Left kidney (tissue), 8 donors: ENCODE measurements around the gene CUL5. TPM values are rescaled to one million over a fixed set of nuclear protein-coding genes. Genes with fewer than 3 reads are reported as not detected.

Source experiments
- DNase-seq: peaks from one replicate; pipeline ENCODE4 v3.0.0-alpha.2; 2013
- long read RNA-seq, 8 donors: transcript quantifications; one replicate each; lab custom pipeline, GENCODE V29; 2026
- polyA plus RNA-seq: library from polyadenylated mRNA; unstranded; fragments of 120-200 nt; gene quantifications from one replicate; pipeline ENCODE4 v1.2.1, GENCODE V29; 2013; ENCODE audit not compliant: insufficient read length

Gene CUL5
- 49.2 TPM for polyA plus RNA-seq
- long read RNA-seq, donor 1, full-length matches to known transcripts, result 4 of 11 reads
- long read RNA-seq, donor 1, partial matches to known transcripts, result 7 of 11 reads
- long read RNA-seq, donor 1, other reads (novel, unspliced or antisense), result 0 of 11 reads
- long read RNA-seq, donor 2, full-length matches to known transcripts, result 7 of 7 reads
- long read RNA-seq, donor 2, partial matches to known transcripts, result 0 of 7 reads
- long read RNA-seq, donor 2, other reads (novel, unspliced or antisense), result 0 of 7 reads
- long read RNA-seq, donor 3, full-length matches to known transcripts, result 5 of 11 reads
- long read RNA-seq, donor 3, partial matches to known transcripts, result 6 of 11 reads
- long read RNA-seq, donor 3, other reads (novel, unspliced or antisense), result 0 of 11 reads
- long read RNA-seq, donor 4, full-length matches to known transcripts, result 1 of 1 reads
- long read RNA-seq, donor 4, partial matches to known transcripts, result 0 of 1 reads
- long read RNA-seq, donor 4, other reads (novel, unspliced or antisense), result 0 of 1 reads
- long read RNA-seq, donor 5, full-length matches to known transcripts, result 6 of 6 reads
- long read RNA-seq, donor 5, partial matches to known transcripts, result 0 of 6 reads
- long read RNA-seq, donor 5, other reads (novel, unspliced or antisense), result 0 of 6 reads
- long read RNA-seq, donor 6, full-length matches to known transcripts, result 10 of 15 reads
- long read RNA-seq, donor 6, partial matches to known transcripts, result 5 of 15 reads
- long read RNA-seq, donor 6, other reads (novel, unspliced or antisense), result 0 of 15 reads
- long read RNA-seq, donor 7, full-length matches to known transcripts, result 2 of 2 reads
- long read RNA-seq, donor 7, partial matches to known transcripts, result 0 of 2 reads
- long read RNA-seq, donor 7, other reads (novel, unspliced or antisense), result 0 of 2 reads
- long read RNA-seq, donor 8, partial matches to known transcripts, result 0 of 2 reads
- long read RNA-seq, donor 8, other reads (novel, unspliced or antisense), result 0 of 2 reads

GRCh38 chr11:108008656-108009496 is at the start of gene CUL5:
Gene CUL5, plus strand, starts transcription at chr11:108008898. Its CDS starts 451 bp downstream, at chr11:108009349.
- peak; percentile 93 for DNase-seq

DNA sequence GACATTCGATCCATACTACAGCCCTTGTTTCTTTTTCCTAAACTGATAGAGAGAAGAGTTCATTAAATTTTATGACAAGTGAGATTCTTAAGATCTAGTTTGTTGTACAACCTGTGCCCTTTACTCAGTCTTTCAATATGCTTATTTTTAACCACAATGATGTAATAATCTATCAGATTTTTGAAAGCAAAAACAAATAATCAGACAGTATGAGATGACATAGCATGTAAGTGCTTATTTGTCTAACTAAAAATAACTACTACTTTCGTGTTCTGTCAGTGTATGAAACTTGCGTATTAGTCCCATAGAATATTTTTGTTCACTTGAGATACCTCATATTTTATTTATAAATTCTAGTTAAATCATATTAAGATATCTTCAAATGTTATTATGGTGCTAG is 47.2 kb upstream of the CUL5 start:
- no peak for DNase-seq

GRCh38 chr11:107962181-107962580 is 46.5 kb upstream of the CUL5 start:
- DNase-seq, result peak; percentile 3

DNA sequence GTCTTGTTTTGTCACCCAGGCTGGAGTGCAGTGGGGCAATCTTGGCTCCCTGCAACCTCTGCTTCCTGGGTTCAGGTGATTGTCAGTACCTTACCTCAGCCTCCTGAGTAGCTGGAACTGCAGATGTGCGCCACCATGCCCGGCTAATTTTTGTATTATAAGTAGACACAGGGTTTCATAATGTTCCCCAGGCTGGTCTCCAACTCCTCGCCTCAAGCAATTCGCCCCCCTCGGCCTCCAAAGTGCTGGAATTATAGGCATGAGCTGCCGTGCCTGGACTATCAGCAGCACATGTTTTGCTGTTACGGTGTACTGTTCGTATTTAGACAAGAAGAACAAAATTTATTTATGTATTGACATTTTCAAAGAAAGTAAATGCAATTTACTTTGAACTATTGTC is 45.6 kb upstream of the CUL5 start:
- no peak for DNase-seq

- DNase-seq, result no peak
Measured at GRCh38 chr11:107969219-107969618, 39.5 kb upstream of the CUL5 start.

GRCh38 chr11:107970049-107970448 is 38.6 kb upstream of the CUL5 start:
- no peak for DNase-seq

- no peak for DNase-seq
Measured at GRCh38 chr11:107973641-107974040, 35.1 kb upstream of the CUL5 start.

DNA sequence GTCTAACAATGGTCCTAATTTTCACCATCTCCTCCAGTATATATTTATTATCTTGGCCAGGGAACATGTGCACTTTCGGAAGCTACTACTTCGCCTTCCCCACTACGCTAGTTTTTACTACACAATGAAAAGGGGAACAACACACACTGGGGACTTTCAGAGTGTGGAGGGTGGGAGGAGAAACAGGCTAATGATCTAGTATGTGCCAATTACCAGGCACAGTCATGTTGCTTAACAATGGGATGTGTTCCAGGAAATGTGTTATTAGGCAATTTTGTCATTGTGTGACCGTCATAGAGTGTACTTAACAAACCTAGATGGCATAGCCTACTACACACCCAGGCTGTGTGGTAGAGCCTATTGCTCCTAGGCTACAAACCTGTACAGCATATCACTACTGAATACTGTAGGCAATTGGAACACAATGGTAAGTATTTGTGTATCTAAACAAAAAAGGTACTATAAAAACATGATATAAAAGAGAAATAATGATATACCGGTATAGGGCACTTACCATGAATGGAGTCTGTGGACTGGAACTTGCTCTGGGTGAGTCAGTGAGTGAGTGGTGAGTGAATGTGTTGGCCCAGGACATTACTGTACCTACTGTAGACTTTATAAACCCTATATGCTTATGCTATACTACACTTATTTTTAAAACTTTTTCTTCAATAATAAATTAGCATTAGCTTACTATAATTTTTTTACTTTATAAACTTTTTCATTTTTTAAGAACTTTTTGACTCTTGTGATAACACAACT is 20.1 kb upstream of the CUL5 start:
- no peak for DNase-seq

- DNase-seq, result no peak
Measured at GRCh38 chr11:107991868-107992414, 16.8 kb upstream of the CUL5 start.

DNA sequence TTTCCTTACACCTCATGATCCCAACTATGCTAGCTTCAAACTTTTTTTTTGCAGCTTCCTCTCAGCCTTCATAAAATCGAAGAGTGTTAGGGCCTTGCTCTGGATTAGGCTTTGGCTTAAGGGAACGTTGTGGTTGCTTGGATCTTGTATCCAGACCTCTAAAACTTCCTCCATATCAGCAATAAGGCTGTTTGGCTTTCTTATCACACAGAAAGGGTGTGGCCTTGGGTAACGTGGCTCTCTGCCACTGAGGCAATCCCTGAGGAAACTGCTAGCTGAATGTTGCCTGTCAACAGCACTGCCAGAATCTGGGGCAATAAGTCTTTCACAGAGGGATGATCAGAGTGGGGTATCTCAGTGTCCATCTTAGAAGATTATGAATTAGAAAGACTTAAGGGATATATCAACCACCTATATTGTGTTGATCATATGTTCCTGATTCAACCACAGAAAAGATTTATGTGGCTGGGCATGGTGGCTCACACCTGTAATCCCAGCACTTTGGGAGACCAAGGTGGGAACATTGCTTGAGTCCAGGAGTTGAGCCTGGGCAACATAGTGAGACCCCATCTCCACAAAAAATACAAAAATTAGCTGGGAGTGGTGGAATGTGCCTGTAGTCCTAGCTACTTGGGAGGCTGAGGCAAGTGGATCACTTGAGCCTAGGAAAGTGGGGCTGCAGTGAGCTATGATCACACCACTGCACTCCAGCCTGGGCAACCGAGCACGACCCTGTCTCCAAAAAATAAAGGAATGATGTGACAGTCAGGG is 12.5 kb upstream of the CUL5 start:
- DNase-seq, result no peak

GRCh38 chr11:107998761-107999160 is 9.9 kb upstream of the CUL5 start:
- DNase-seq, result no peak

DNA sequence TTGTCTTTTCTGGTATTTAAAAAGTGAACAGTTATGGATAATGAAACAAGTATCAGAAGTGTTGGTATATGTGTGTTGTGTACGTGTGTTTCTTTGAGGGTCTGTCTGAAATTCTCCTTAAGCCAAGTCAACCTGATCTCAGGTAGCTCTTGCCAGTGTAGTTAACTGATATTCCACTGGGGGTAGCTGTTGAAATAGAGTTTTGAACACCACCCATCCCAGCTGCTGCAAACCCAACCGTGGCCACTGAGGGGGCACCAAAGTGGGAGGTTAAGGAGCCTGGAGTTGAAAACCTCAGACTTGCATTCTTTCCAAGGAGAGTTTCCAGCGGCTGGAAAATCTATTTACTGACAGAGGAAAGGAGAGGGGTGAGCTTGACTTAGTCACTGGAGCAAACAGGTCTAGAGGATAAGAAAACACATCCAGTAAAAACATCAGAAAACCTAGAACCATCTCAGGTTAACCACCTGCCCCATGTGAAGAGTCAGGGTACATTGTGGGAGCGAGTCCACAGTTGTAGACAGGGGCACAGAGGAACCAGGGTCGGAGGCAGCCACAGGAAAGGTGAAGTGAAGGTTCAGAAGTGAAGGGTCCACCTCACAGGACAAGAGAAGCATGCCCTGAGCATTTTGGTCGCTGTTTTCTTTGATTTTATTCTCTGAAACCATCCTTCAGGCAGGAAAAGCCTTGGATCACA is 8.8 kb upstream of the CUL5 start:
- DNase-seq, result peak; percentile 44

DNA sequence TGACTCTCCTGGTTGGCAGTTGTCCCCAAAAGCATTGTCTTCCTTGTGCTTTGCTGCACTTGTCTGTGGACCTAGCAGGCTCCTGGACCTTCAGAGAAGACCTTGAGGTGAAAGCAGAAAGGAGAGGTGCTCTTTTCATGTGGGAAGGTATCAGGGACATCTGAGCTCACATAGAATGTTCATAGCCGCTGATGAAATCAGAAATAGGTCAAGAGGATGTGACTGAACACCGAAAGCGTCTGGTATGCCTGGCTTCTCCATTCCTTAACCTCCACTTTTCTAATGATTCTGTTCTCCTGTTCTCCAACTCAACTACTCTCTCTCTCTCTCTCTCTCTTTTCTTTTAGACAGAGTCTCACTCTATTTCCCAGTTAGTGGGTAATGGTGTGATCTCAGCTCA is 6.2 kb upstream of the CUL5 start:
- no peak for DNase-seq

DNA sequence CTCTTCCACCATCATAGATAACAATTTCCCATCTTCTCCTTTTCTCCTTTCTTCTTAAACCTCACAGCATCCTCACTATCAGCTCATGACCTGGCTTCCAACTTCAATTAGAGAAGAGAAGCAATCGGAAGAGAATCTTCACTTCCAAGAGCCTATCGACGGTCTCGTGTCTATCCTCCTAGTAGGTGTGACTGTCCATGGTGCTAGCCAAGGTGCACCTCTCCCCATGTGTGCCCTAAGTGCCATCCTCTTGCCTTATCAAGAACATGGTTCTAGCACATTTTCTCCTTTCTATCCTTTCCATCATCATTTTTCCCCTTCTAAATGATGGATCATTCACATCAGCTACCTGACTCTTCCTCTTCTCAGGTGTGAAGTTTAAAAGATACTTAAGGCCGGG is 5.1 kb upstream of the CUL5 start:
- no peak for DNase-seq

GRCh38 chr11:108007819-108008218 is 879 bp upstream of the CUL5 start:
- DNase-seq, result no peak

GRCh38 chr11:108009497-108010370 is 1.0 kb downstream of the CUL5 start:
- DNase-seq, result peak; percentile 35

GRCh38 chr11:108012139-108012725 is 3.5 kb downstream of the CUL5 start:
- no peak for DNase-seq

GRCh38 chr11:108016647-108017046 is 7.9 kb downstream of the CUL5 start:
- DNase-seq, result no peak
